SK-N-SH (cell line): ENCODE measurements around the gene FBXO44.

Source experiments
- CTCF ChIP-seq: fragments of 200-600 bp; sonication (generic); IDR thresholded peaks from 2 replicates; pipeline ENCODE4 v1.6.1; 2017; ENCODE audit warnings: antibody characterized with exemption, mild to moderate bottlenecking, moderate library complexity
- EP300 ChIP-seq, 2 experiments: IDR thresholded peaks; 2 replicates each; pipeline versions ENCODE4 v1.4.0 to v1.6.1; 2012; ENCODE audit warnings: borderline replicate concordance in 1 of 2, low read depth in 1 of 2, low read length in 1 of 2
- EZH2phosphoT487 ChIP-seq: fragments of 200-600 bp; sonication (generic); IDR thresholded peaks from 2 replicates; pipeline ENCODE4 v1.6.1; 2017; ENCODE audit warnings: low read depth, mixed run types, mild to moderate bottlenecking, antibody characterized with exemption, moderate library complexity, borderline replicate concordance
- FOXJ3 ChIP-seq: sonication (generic); formaldehyde crosslinking; IDR thresholded peaks from 2 replicates; pipeline ENCODE4 v1.5.1; 2020; ENCODE audit warnings: mild to moderate bottlenecking, missing genetic modification reagents
- MXI1 ChIP-seq: IDR thresholded peaks from 2 replicates; pipeline ENCODE4 v1.6.1; 2012; ENCODE audit warnings: mild to moderate bottlenecking, low read depth, low read length, improper control_type of control experiment
- RCOR1 ChIP-seq: fragments of 150-350 bp; IDR thresholded peaks from 2 replicates; pipeline ENCODE4 v1.6.1; 2017; ENCODE audit warnings: antibody characterized with exemption, low read length
- RXRA ChIP-seq: IDR thresholded peaks from 2 replicates; pipeline ENCODE4 v1.4.0; 2012; ENCODE audit warnings: low read depth, mild to moderate bottlenecking, borderline replicate concordance
- SIN3A ChIP-seq: IDR thresholded peaks from 2 replicates; pipeline ENCODE4 v1.6.1; 2012; ENCODE audit warnings: low read depth, mild to moderate bottlenecking, low read length, moderate library complexity, borderline replicate concordance
- SMC3 ChIP-seq: IDR thresholded peaks from 2 replicates; pipeline ENCODE4 v1.6.1; 2012; ENCODE audit warnings: low read depth, low read length, improper control_type of control experiment
- TEAD4 ChIP-seq: IDR thresholded peaks from 2 replicates; pipeline ENCODE4 v1.4.0; 2012; ENCODE audit warnings: mild to moderate bottlenecking, borderline replicate concordance; ENCODE audit not compliant: insufficient read depth
- USF1 ChIP-seq: IDR thresholded peaks from 2 replicates; pipeline ENCODE4 v1.4.0; 2012; ENCODE audit warnings: low read depth, borderline replicate concordance
- TF ChIP-seq, protein P1 (sequence below): IDR thresholded peaks from 2 replicates; pipeline ENCODE4 v1.4.0; 2012; ENCODE audit warnings: low read depth
- TF ChIP-seq, protein P2 (sequence below): IDR thresholded peaks from 2 replicates; pipeline ENCODE4 v1.4.0; 2012; ENCODE audit warnings: low read depth, borderline replicate concordance
- TF ChIP-seq, protein P3 (sequence below): fragments of 150-350 bp; IDR thresholded peaks from 2 replicates; pipeline ENCODE4 v1.6.1; 2017; ENCODE audit warnings: antibody characterized with exemption, low read length, low read depth, borderline replicate concordance

GRCh38 chr1:11613347-11613746 lies 41.3 kb upstream of the FBXO44 start:
- TF ChIP-seq CTCF (no peak), TEAD4 (no peak), FOXJ3 (CRISPR knock-in tag) (no peak), EP300 (IDR thresholded peaks at IDR 0.05; ENCODE audit: borderline replicate concordance in 1 of 2, low read depth in 1 of 2, low read length in 1 of 2) (no peak), USF1 (no peak), RXRA (no peak), SIN3A (no peak), MXI1 (no peak), EZH2phosphoT487 (no peak), RCOR1 (no peak), SMC3 (no peak)
- TF ChIP-seq, protein P1, sequence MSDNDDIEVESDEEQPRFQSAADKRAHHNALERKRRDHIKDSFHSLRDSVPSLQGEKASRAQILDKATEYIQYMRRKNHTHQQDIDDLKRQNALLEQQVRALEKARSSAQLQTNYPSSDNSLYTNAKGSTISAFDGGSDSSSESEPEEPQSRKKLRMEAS = no peak
- TF ChIP-seq, protein P2, sequence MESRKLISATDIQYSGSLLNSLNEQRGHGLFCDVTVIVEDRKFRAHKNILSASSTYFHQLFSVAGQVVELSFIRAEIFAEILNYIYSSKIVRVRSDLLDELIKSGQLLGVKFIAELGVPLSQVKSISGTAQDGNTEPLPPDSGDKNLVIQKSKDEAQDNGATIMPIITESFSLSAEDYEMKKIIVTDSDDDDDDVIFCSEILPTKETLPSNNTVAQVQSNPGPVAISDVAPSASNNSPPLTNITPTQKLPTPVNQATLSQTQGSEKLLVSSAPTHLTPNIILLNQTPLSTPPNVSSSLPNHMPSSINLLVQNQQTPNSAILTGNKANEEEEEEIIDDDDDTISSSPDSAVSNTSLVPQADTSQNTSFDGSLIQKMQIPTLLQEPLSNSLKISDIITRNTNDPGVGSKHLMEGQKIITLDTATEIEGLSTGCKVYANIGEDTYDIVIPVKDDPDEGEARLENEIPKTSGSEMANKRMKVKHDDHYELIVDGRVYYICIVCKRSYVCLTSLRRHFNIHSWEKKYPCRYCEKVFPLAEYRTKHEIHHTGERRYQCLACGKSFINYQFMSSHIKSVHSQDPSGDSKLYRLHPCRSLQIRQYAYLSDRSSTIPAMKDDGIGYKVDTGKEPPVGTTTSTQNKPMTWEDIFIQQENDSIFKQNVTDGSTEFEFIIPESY = no peak
- TF ChIP-seq, protein P3, sequence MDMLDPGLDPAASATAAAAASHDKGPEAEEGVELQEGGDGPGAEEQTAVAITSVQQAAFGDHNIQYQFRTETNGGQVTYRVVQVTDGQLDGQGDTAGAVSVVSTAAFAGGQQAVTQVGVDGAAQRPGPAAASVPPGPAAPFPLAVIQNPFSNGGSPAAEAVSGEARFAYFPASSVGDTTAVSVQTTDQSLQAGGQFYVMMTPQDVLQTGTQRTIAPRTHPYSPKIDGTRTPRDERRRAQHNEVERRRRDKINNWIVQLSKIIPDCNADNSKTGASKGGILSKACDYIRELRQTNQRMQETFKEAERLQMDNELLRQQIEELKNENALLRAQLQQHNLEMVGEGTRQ = no peak
